ENCODE measurements around the gene COPZ2. TPM values are rescaled to one million over a fixed set of nuclear protein-coding genes. Genes with fewer than 3 reads are reported as not detected.

The COPZ2 gene
- total and polyA plus RNA-seq, 9 of the 15 experiments (the other 6 are each of a cell fraction or from before 2014, with no cell fraction given) = 0.22 to 0.49 TPM; not detected in 7

DNA sequence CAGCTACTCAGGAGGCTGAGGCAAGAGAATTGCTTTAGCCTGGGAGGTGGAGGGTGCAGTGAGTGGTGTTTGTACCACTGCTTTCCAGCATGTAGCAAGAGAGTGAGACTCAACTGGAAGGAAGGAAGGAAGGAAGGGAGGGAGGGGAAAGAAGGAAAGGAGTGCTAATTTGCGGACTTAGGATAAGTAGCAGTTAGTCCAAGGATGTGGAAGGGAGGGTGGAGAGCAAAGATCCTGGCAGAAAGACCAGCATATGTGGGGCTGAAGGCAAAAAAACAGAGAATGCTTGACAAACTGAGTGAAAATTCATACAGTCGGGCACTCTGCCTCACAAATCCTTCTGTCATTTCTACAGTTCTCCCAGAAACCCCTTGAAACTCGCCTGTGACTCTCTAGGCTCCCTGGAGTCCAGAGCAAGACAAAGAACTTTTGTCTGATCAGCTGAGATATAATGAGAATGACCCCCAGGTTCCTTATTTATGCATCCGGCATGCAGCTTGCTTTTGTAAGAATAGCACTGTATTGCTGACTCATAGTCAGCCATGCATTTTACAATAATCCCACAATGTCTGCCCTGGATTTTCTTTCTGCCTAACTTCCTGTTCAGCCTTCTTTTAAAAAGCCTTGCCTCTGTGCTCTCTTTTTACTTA lies 35.2 kb downstream of the COPZ2 start:
- in situ Hi-C loops (cut with MboI) = no loop called here
- Histone ChIP-seq H3K27ac (ENCODE audit: extremely low read depth, low read depth, low read length) (peak overlapping the region; percentile 87), H3K36me3 (ENCODE audit: control insufficient read depth, insufficient read depth, low read length) (no peaks in the 10 kb centered on the region), H3K79me2 (ENCODE audit: control insufficient read depth, insufficient read depth, low read length) (no peaks in the 10 kb centered on the region), H3K9ac (ENCODE audit: insufficient read depth in 1 of 2, low read depth in 2 of 2, low read length in 2 of 2) (peak overlapping the region in 1 of 2 experiments; percentile 73; a peak in 2 of 4 replicates), H3K4me1 (replicated peaks in 1 of 2; ENCODE audit: control insufficient read depth in 2 of 2, insufficient read depth in 2 of 2, low read length in 2 of 2) (peaks cover 15 to 20% of the 10 kb centered on the region in 2 experiments), H3K27me3 (ENCODE audit: control insufficient read depth in 2 of 2, insufficient read depth in 2 of 2, low read length in 2 of 2) (no peaks in the 10 kb centered on the region), H3K9me3 (replicated peaks; ENCODE audit: control insufficient read depth, insufficient read depth, low read depth, low read length) (no peaks in the 10 kb centered on the region), H2AFZ (ENCODE audit: low read depth, low read length) (peak overlapping the region; percentile 91), H3K4me3 (no peak overlapping the region), H4K20me1 (replicated peaks; ENCODE audit: control insufficient read depth, insufficient read depth, low read length) (no peaks in the 10 kb centered on the region), H3K4me2 (ENCODE audit: insufficient read depth, low read length) (peak overlapping the region; percentile 64), H3K9me1 (ENCODE audit: control insufficient read depth, insufficient read depth, low read length) (no peaks in the 10 kb centered on the region)
- ChIA-PET POLR2A (interaction anchor here (0.5 to 1.8 kb wide), 9 partner anchors 9 to 171 kb away, joined by 3 to 8 read pairs (median 3); partner anchors contain the start of genes CDK5RAP3, LRRC46, MRPL10 and SP2), CTCF (ENCODE audit: low intra/inter-chr PET ratio) (interaction anchor here (0.6 kb wide), 2 partner anchors 30 to 673 kb away, joined by 3 to 5 read pairs; no protein-coding TSS in a partner anchor)
- BruUV-seq (replicated peaks) = no TSS peak
- ATAC-seq (peak; percentile 79), FAIRE-seq (peak; percentile 87), DNase-seq (ENCODE audit: extremely low read depth in 1 of 4, low spot score in 3 of 4) (peak; percentile 43 to 66 (median 54))
- intact Hi-C loops (cut with micrococcal nuclease) = no loop called here
- whole genome bisulfite sequencing (ENCODE audit: insufficient coverage, low coverage, missing lambda C conversion rate) = 34% methylated on average over 4 of the region's 4 CpGs
- TF ChIP-seq, protein P1, sequence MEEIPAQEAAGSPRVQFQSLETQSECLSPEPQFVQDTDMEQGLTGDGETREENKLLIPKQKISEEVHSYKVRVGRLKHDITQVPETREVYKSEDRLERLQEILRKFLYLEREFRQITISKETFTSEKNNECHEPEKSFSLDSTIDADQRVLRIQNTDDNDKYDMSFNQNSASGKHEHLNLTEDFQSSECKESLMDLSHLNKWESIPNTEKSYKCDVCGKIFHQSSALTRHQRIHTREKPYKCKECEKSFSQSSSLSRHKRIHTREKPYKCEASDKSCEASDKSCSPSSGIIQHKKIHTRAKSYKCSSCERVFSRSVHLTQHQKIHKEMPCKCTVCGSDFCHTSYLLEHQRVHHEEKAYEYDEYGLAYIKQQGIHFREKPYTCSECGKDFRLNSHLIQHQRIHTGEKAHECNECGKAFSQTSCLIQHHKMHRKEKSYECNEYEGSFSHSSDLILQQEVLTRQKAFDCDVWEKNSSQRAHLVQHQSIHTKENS (CRISPR knock-in tag; IDR thresholded peaks at IDR 0.05) = no peak
- TF ChIP-seq ZNF76 (CRISPR knock-in tag; IDR thresholded peaks at IDR 0.05; ENCODE audit: borderline replicate concordance) (no peak), DACH1 (IDR thresholded peaks at IDR 0.05; ENCODE audit: partially characterized antibody) (peak; percentile 33), HDAC3 (IDR thresholded peaks at IDR 0.05; ENCODE audit: borderline replicate concordance, partially characterized antibody) (no peak), KAT7 (CRISPR knock-in tag; IDR thresholded peaks at IDR 0.05; ENCODE audit: borderline replicate concordance) (no peak), ZNF699 (CRISPR knock-in tag; IDR thresholded peaks at IDR 0.05; ENCODE audit: insufficient replicate concordance) (no peak), SRSF7 (optimal IDR thresholded peaks at IDR 0.05; ENCODE audit: low read depth, low read length) (no peak), ZKSCAN1 (IDR thresholded peaks at IDR 0.05; ENCODE audit: low read depth, low read length) (no peak), PCBP1 (IDR thresholded peaks at IDR 0.05; ENCODE audit: low read depth, low read length, poor library complexity, severe bottlenecking) (no peak), ZC3H4 (CRISPR knock-in tag; IDR thresholded peaks at IDR 0.05; ENCODE audit: borderline replicate concordance) (no peak), JUNB (CRISPR knock-in tag; conservative IDR thresholded peaks at IDR 0.05) (no peak), ZBTB7A (IDR thresholded peaks at IDR 0.05; ENCODE audit: borderline replicate concordance, control insufficient read depth, low read depth, low read length) (no peak), ZNF354B (CRISPR knock-in tag; IDR thresholded peaks at IDR 0.05) (no peak), MCM3 (IDR thresholded peaks at IDR 0.05) (no peak), TAF9B (IDR thresholded peaks at IDR 0.05; ENCODE audit: partially characterized antibody) (peak; percentile 52), PTRF (tag; IDR thresholded peaks at IDR 0.05) (no peak; the same call in 1 of the 2 replicates), ZNF24 (IDR thresholded peaks at IDR 0.05) (no peak), SMAD3 (CRISPR knock-in tag; conservative IDR thresholded peaks at IDR 0.05) (no peak), NRF1 (conservative IDR thresholded peaks at IDR 0.05 in 1 of 2, IDR thresholded peaks at IDR 0.05 in 1 of 2) (no peak)
- TF ChIP-seq, protein P2, sequence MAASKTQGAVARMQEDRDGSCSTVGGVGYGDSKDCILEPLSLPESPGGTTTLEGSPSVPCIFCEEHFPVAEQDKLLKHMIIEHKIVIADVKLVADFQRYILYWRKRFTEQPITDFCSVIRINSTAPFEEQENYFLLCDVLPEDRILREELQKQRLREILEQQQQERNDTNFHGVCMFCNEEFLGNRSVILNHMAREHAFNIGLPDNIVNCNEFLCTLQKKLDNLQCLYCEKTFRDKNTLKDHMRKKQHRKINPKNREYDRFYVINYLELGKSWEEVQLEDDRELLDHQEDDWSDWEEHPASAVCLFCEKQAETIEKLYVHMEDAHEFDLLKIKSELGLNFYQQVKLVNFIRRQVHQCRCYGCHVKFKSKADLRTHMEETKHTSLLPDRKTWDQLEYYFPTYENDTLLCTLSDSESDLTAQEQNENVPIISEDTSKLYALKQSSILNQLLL (CRISPR knock-in tag; IDR thresholded peaks at IDR 0.05; ENCODE audit: borderline replicate concordance) = no peak

All from K562 (cell line).